IPS-18c (cell line): ENCODE measurements around the gene ASB11.

Experiments used
- H3K4me3 ChIP-seq: 2 replicates; pipeline ENCODE4 v1.7.0; 2013; ENCODE audit warnings: low read depth, mild to moderate bottlenecking, low read length, moderate library complexity; ENCODE audit not compliant: insufficient read depth
- H3K9me3 ChIP-seq: one replicate; pipeline ENCODE4 v1.6.1; 2013; ENCODE audit warnings: mild to moderate bottlenecking, low read length, moderate library complexity; ENCODE audit not compliant: control insufficient read depth, insufficient read depth

Gene ASB11

DNA sequence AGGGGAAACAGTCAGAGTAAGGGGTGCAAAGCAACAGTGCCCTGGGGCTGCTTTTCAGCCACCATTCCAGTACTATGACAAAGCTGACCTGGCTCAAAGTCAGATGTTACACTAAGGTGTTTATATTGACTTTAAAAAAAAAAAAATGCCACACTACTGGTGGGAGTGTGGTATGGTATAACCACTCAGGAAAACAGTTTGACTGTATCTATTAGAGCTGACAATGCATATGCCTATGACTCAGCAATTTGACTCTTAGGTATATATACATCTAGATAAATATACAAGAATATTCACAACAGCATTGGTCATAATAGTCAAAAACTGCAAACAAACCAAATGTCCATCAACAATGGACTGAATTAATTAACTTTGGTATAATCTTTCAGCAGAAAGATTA lies 60.6 kb downstream of the ASB11 start:
- H3K9me3 ChIP-seq: no peaks in the 10 kb centered on the region

DNA sequence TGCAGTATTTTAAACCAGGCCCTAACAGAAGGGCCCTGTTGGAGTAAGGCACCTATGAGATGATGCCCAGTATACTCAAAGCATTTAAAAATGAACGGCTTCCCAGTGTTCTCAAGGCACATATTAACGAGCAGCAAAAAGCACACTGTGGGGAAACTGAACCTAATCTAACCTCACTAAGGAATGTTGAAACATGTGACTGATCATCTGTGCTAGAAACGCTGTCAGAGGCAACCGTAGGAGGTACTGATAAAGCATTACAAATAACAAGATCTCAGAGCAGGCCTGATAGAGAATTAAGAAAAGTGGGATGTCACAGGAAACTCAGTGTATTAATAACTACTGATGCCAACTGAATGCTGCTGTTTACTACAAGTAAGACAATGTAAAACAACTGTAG lies 69.5 kb downstream of the ASB11 start:
- no peak overlapping the region for H3K4me3 ChIP-seq
- peaks cover 3% of the 10 kb centered on the region for H3K9me3 ChIP-seq

More for the DNA sequence above, 60.6 kb downstream of the ASB11 start:
- no peak overlapping the region for H3K4me3 ChIP-seq

DNA sequence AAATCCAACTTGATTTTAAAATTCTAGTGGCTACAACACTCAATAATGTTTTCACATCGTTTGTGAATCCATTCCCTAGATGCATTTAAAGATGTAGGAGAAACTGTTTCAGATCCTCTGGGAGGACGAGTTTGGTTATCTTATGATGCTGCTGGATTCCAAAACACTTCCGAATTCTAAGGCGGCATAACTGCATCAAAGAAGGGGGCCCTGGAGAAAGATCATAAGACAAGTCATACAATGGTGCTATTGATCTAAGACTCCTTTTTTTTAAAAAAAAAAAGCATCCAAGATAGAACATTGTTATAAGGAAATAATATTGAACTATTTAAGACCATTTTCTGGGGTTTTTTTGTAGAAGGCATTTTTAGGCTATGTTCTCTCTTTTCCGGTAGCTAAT lies 71.0 kb downstream of the ASB11 start:
- Histone ChIP-seq H3K9me3 (peaks cover 4% of the 10 kb centered on the region), H3K4me3 (no peak overlapping the region)

DNA sequence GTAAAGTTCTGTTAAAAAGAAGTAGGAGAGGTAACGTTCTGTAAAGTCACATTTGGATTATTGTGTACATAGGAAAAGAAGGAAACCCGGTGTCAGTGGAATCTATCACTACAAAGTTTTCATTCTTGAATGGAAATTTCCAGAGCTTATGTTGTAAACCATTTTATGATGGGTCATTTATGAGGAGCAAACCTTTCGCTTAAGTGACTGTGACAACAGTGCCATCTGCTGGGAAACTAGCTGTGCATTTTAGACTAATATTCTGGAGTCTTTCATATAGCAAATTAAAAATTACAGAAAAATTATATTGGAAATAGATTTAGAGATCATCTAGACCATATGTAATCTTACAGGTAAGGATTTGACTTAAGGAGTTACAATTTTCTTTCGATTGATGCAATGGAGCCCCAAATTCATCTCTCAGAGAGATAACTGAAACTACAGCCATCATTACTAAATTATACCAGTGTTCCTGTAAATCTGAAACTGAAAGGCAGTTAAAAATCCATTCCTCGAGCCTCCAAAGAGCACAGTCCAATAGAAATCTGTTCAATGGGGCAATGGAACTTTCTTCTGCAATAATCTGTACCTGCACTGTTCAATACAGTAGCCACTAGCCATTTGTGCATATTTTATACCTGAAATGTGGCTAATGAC lies 72.4 kb downstream of the ASB11 start:
- Histone ChIP-seq H3K4me3 (no peak overlapping the region), H3K9me3 (peaks cover 4% of the 10 kb centered on the region)

DNA sequence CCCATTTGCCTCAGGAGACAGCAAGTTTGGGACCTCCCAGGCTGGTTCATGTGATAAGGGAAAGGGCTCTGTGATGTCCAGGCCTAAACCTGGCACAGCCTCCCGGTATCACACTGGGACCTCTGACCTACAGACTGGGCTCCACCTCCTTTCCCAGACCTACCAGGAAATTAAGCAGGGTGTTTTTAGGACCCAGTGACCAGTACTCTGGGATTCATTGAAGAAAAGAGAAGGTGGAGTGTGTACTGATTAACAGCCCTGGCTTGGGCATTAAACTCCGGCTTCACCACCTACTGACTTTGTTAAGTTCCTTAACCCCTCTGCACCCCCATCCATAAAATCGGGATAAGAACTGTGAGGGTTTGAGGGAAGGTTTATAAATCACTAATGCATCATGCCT lies 74.1 kb downstream of the ASB11 start:
- peaks cover 4% of the 10 kb centered on the region for H3K9me3 ChIP-seq
- H3K4me3 ChIP-seq: no peak overlapping the region

DNA sequence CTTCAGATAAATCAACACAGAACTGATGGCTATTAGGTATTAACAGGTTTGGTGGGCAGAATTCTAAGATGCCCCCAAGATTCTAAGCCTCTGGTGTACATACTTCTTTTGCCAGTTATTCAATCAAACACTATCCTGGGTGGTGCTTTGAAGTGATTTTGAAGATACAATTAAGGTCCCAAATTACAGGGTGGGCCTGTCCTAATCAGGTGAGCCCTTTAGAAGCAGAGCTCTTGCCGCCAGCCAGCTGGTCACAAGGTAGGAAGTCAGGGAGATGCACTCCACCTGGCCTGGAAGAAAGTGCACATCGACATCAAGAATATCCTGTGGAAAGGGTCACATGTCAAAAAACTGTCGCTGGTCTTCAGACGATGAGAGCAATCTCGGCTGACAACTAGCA lies 75.0 kb downstream of the ASB11 start:
- Histone ChIP-seq H3K4me3 (no peak overlapping the region), H3K9me3 (peaks cover 4% of the 10 kb centered on the region)

DNA sequence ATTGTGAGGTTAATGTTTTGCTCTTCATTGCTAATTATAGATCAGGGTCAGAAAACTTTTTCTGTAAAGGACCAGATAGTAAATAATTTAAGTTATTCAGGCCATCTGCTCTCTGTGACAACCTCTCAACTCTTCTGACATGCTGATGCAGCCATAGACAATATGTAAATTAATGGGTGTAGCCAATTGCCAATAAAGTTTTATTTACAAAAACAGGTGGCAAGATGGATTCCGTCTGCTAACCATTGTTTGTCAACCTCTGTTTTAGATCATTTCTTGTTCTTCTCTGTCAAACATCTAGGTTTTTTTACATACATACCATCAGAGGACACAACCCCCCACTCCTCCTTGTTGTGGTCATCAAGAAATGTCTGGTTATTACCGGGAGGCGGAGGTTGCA lies 79.3 kb downstream of the ASB11 start:
- no peak overlapping the region for H3K4me3 ChIP-seq
- peaks cover 2% of the 10 kb centered on the region for H3K9me3 ChIP-seq

DNA sequence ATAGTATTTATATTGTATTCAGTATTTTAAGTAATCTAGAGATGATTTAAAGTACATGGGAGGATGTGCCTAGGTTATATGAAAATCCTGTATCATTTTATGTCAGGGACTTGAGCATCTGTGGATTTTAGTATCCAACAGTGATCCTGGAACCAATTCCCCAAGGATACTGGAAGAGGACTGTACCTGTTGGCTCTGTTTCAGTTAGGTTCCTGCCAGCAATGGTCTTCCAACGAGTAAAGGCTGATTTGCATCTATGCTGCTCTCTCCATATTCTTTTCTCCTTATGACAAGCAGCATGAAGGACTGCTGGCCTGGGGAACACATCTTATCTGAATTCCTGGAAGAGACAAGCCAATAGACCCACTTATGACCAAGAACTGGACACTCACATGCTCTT lies 80.4 kb downstream of the ASB11 start:
- Histone ChIP-seq H3K9me3 (no peaks in the 10 kb centered on the region), H3K4me3 (no peak overlapping the region)

DNA sequence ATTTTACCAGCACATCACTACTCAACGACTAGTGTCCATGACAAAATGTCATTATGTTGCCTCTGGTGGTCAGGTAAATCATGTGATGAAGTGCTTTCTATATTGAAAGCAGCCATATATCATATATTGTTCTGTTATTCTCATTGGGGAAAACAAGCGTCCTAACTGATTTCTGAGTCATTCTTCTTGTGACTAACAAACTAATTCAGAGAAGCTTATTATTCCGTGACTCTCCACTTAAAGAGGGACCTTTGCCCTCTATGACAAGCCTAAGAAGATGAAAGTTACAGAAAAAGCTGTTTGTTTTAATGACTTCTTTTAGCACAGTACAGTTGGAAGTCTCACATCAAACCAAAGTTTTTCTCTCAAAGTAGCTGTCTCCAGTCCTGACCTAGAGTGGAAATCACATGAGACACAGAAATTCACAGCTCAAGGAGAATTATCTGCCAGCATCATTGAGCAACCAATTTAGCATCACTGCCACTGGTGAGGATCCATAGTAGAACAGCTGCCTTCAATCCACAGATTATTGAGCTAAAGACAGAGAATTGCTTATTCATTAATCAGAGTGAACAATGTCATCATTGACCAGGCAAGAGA lies 81.9 kb downstream of the ASB11 start:
- Histone ChIP-seq H3K4me3 (no peak overlapping the region), H3K9me3 (no peaks in the 10 kb centered on the region)
